Measurements from ENCODE around the gene MPV17L. TPM values are rescaled to one million over a fixed set of nuclear protein-coding genes. Genes with fewer than 3 reads are reported as not detected.
"Not testable (repeated sequence)": the region's sequence is repeated elsewhere in the genome, so short reads cannot be mapped to it uniquely, and the experiment has no call there.

MPV17L gene
- total RNA-seq, 1 experiment from 2014 or later: 6.3 TPM

DNA sequence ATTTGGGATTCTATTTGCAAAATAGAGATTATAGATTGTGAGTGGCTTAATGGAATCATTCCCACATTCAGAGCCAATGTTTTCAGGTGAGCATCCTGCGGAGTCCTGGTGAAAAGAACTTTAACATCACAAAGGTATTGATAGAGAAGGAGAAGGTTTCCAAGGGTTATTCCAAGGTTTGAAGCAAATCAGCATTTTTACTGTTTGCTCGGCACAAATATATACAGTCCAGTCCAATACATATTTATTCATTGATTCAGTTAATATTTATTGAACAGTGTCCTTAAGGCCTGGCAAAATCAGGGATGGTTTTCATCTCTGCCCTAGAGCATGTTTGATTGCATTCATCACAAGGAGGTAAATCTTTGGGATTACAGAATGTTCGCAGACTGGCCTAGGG lies 6.4 kb downstream of the MPV17L start:
- no TSS peak for BruUV-seq (replicated peaks)
- ChIA-PET CTCF (no interaction called here), POLR2A (ENCODE audit: low non-redundant PET) (no interaction called here)
- no peaks in the 10 kb centered on the region for H3K27me3 ChIP-seq (replicated peaks; ENCODE audit: insufficient read depth, low read depth, low read length, poor library complexity)
- no peak for DNase-seq (ENCODE audit: low spot score)
- intact Hi-C loops (cut with micrococcal nuclease; ENCODE audit: unreplicated experiment): no loop called here
- no peaks in the 10 kb centered on the region for H3K4me1 ChIP-seq (ENCODE audit: insufficient read depth, low read length, poor library complexity, severe bottlenecking)
- H3K9me3 ChIP-seq (ENCODE audit: low read depth, low read length, poor library complexity, severe bottlenecking): no peaks in the 10 kb centered on the region
- H3K4me3 ChIP-seq (ENCODE audit: low read depth, low read length, poor library complexity, severe bottlenecking): no peak overlapping the region
- no peaks in the 10 kb centered on the region for H3K36me3 ChIP-seq (ENCODE audit: insufficient read depth, low read length, poor library complexity, severe bottlenecking)
- TF ChIP-seq, protein P1, sequence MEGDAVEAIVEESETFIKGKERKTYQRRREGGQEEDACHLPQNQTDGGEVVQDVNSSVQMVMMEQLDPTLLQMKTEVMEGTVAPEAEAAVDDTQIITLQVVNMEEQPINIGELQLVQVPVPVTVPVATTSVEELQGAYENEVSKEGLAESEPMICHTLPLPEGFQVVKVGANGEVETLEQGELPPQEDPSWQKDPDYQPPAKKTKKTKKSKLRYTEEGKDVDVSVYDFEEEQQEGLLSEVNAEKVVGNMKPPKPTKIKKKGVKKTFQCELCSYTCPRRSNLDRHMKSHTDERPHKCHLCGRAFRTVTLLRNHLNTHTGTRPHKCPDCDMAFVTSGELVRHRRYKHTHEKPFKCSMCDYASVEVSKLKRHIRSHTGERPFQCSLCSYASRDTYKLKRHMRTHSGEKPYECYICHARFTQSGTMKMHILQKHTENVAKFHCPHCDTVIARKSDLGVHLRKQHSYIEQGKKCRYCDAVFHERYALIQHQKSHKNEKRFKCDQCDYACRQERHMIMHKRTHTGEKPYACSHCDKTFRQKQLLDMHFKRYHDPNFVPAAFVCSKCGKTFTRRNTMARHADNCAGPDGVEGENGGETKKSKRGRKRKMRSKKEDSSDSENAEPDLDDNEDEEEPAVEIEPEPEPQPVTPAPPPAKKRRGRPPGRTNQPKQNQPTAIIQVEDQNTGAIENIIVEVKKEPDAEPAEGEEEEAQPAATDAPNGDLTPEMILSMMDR (conservative IDR thresholded peaks at IDR 0.05; ENCODE audit: low read depth, low read length): no peak
- no peak for TF ChIP-seq EZH2 (IDR thresholded peaks at IDR 0.05; ENCODE audit: borderline replicate concordance, low read depth, low read length, poor library complexity, severe bottlenecking)
- H3K27ac ChIP-seq (ENCODE audit: low read depth, low read length, poor library complexity, severe bottlenecking): no peak overlapping the region

DNA sequence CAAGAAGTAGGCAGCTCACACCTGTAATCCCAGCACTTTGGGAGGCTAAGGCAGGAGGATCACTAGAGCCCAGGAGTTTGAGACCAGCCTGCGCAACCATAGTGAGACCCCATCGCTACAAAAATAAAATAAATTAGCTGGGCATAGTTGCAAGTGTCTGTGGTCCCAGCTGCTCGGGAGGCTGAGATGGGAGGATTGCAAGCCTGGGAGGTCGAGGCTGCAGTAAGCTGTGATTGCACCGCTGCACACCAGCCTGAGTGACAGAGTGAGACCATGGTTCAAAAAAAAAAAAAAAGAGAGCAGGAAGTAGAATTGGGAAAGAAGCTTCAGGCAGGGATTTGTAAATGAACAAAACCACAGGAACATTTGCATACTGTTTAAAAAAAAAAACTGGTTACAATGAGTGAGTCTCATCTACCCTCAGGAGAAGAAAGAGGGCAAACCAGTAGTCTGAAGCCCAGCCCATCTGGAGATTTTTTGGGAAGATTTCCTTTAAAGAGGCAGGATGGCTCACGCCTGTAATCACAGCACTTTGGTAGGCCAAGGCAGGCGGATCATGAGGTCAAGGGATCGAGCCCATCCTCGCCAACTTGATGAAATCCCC lies 7.9 kb downstream of the MPV17L start:
- Histone ChIP-seq H3K4me3 (ENCODE audit: low read depth, low read length, poor library complexity, severe bottlenecking) (no peak overlapping the region), H3K27me3 (replicated peaks; ENCODE audit: insufficient read depth, low read depth, low read length, poor library complexity) (no peaks in the 10 kb centered on the region), H3K27ac (ENCODE audit: low read depth, low read length, poor library complexity, severe bottlenecking) (no peak overlapping the region), H3K4me1 (ENCODE audit: insufficient read depth, low read length, poor library complexity, severe bottlenecking) (no peaks in the 10 kb centered on the region), H3K9me3 (ENCODE audit: low read depth, low read length, poor library complexity, severe bottlenecking) (no peaks in the 10 kb centered on the region), H3K36me3 (ENCODE audit: insufficient read depth, low read length, poor library complexity, severe bottlenecking) (no peaks in the 10 kb centered on the region)
- no peak for DNase-seq (ENCODE audit: low spot score)
- ChIA-PET POLR2A (ENCODE audit: low non-redundant PET) (no interaction called here), CTCF (no interaction called here)
- TF ChIP-seq, protein P1 (conservative IDR thresholded peaks at IDR 0.05; ENCODE audit: low read depth, low read length): no peak
- no peak for TF ChIP-seq EZH2 (IDR thresholded peaks at IDR 0.05; ENCODE audit: borderline replicate concordance, low read depth, low read length, poor library complexity, severe bottlenecking)
- intact Hi-C loops (cut with micrococcal nuclease; ENCODE audit: unreplicated experiment): no loop called here
- no TSS peak for BruUV-seq (replicated peaks)

DNA sequence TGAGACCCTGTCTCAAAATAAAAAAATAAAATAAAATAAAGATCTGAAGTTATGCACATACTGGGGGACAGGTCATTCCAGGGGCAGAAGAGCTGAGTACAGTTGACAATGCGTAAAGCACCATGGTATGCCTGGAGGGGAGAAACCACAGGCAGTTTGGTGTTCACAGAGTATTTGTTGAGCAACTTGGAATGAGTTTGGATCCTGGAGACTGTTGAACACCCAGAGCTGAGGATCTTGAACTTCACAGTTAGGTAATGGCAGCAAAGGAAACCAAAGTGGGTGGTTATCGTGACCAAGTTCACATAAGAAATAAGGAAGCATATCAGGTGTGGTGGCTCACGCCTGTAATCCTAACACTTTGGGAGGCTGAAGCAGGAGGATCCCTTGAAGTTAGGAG lies 8.5 kb downstream of the MPV17L start:
- H3K27ac ChIP-seq (ENCODE audit: low read depth, low read length, poor library complexity, severe bottlenecking): not testable (repeated sequence)

DNA sequence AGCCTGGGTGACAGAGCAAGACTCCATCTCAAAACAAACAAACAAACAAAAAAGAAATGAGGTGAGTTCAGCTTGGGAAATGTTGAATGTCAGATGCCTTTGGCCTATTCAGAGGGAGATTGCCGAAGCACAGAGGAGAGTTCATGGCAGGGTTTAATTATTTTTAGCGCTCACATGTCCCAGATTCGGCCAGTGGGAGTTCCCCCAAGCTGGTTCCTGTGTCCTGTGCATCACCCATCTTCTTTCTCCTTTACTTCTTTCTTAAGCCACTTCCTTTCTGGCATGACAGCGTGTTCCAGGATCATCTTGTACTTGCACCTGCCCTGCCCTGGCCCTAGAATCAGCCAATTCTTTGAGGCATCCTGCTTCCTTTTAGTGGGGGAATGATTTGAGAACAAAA lies 9.2 kb downstream of the MPV17L start:
- DNase-seq (ENCODE audit: low spot score): no peak
- no peaks in the 10 kb centered on the region for H3K27me3 ChIP-seq (replicated peaks; ENCODE audit: insufficient read depth, low read depth, low read length, poor library complexity)
- H3K36me3 ChIP-seq (ENCODE audit: insufficient read depth, low read length, poor library complexity, severe bottlenecking): no peaks in the 10 kb centered on the region
- H3K4me3 ChIP-seq (ENCODE audit: low read depth, low read length, poor library complexity, severe bottlenecking): no peak overlapping the region
- intact Hi-C loops (cut with micrococcal nuclease; ENCODE audit: unreplicated experiment): no loop called here
- POLR2A ChIA-PET (ENCODE audit: low non-redundant PET): no interaction called here
- H3K9me3 ChIP-seq (ENCODE audit: low read depth, low read length, poor library complexity, severe bottlenecking): no peaks in the 10 kb centered on the region
- CTCF ChIA-PET: no interaction called here
- BruUV-seq (replicated peaks): no TSS peak
- no peak overlapping the region for H3K27ac ChIP-seq (ENCODE audit: low read depth, low read length, poor library complexity, severe bottlenecking)
- TF ChIP-seq, protein P1 (conservative IDR thresholded peaks at IDR 0.05; ENCODE audit: low read depth, low read length): no peak
- TF ChIP-seq EZH2 (IDR thresholded peaks at IDR 0.05; ENCODE audit: borderline replicate concordance, low read depth, low read length, poor library complexity, severe bottlenecking): no peak
- no peaks in the 10 kb centered on the region for H3K4me1 ChIP-seq (ENCODE audit: insufficient read depth, low read length, poor library complexity, severe bottlenecking)

More for the DNA sequence above, 8.5 kb downstream of the MPV17L start:
- H3K4me3 ChIP-seq (ENCODE audit: low read depth, low read length, poor library complexity, severe bottlenecking); BruUV-seq (replicated peaks); POLR2A ChIA-PET (ENCODE audit: low non-redundant PET); DNase-seq (ENCODE audit: low spot score); H3K4me1 ChIP-seq (ENCODE audit: insufficient read depth, low read length, poor library complexity, severe bottlenecking); H3K9me3 ChIP-seq (ENCODE audit: low read depth, low read length, poor library complexity, severe bottlenecking); intact Hi-C loops (cut with micrococcal nuclease; ENCODE audit: unreplicated experiment); H3K27me3 ChIP-seq (replicated peaks; ENCODE audit: insufficient read depth, low read depth, low read length, poor library complexity); CTCF ChIA-PET; H3K36me3 ChIP-seq (ENCODE audit: insufficient read depth, low read length, poor library complexity, severe bottlenecking): not testable (repeated sequence)

DNA sequence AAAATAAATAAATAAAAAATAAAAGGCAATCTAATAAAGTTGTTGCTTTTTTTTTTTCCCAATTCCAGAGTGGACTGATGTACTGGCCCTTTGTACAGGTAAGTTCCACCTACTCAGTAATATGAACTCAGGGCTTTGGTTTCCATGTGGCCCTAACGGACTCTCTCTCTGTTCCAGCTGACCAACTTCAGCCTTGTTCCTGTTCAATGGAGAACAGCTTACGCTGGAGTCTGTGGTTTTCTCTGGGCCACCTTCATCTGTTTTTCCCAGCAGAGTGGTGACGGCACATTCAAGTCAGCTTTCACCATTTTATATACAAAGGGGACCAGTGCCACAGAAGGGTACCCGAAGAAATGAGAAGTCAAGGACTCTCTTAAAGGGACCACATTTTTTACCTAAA lies 12.2 kb downstream of the MPV17L start:
- H3K27ac ChIP-seq (ENCODE audit: low read depth, low read length, poor library complexity, severe bottlenecking); H3K27me3 ChIP-seq (replicated peaks; ENCODE audit: insufficient read depth, low read depth, low read length, poor library complexity); BruUV-seq (replicated peaks); H3K36me3 ChIP-seq (ENCODE audit: insufficient read depth, low read length, poor library complexity, severe bottlenecking); intact Hi-C loops (cut with micrococcal nuclease; ENCODE audit: unreplicated experiment); H3K4me3 ChIP-seq (ENCODE audit: low read depth, low read length, poor library complexity, severe bottlenecking); H3K9me3 ChIP-seq (ENCODE audit: low read depth, low read length, poor library complexity, severe bottlenecking); CTCF ChIA-PET; H3K4me1 ChIP-seq (ENCODE audit: insufficient read depth, low read length, poor library complexity, severe bottlenecking); POLR2A ChIA-PET (ENCODE audit: low non-redundant PET); DNase-seq (ENCODE audit: low spot score): not testable (repeated sequence)

Data from A673 (cell line).